Stimulated activated CD4-positive, alpha-beta T cell treated with anti-CD3 and anti-CD28 coated beads, TNF-alpha, amount 100 ng/mL, for 24 hours (primary cell): ENCODE measurements around the gene CMPK1.

Experiments
- DNase-seq, 3 experiments: peaks; one replicate each; pipeline ENCODE4 v3.0.0-alpha.2; 2020; ENCODE audit warnings: low read depth in 3 of 3

CMPK1 gene

GRCh38 chr1:47396671-47397196, 63.1 kb downstream of the CMPK1 start:
- DNase-seq = no peak

GRCh38 chr1:47399138-47399845, 65.7 kb downstream of the CMPK1 start:
- no peak for DNase-seq

- no peak for DNase-seq
Observed at GRCh38 chr1:47399846-47400155, 66.2 kb downstream of the CMPK1 start.

GRCh38 chr1:47401761-47402160, 68.2 kb downstream of the CMPK1 start:
- no peak for DNase-seq

- DNase-seq = no peak
Observed at GRCh38 chr1:47402591-47402990, 69.0 kb downstream of the CMPK1 start.

GRCh38 chr1:47403321-47403910, 69.8 kb downstream of the CMPK1 start:
- DNase-seq = no peak

- DNase-seq = no peak
Observed at GRCh38 chr1:47405697-47406096, 72.1 kb downstream of the CMPK1 start.

- DNase-seq = no peak
Observed at GRCh38 chr1:47406966-47407365, 73.4 kb downstream of the CMPK1 start.

- no peak for DNase-seq
Observed at GRCh38 chr1:47407481-47407880, 73.9 kb downstream of the CMPK1 start.

GRCh38 chr1:47409311-47410067, 75.9 kb downstream of the CMPK1 start:
- no peak for DNase-seq

GRCh38 chr1:47410068-47410455, 76.5 kb downstream of the CMPK1 start:
- DNase-seq = no peak

GRCh38 chr1:47411436-47411835, 77.8 kb downstream of the CMPK1 start:
- DNase-seq = no peak

GRCh38 chr1:47412437-47412836, 78.8 kb downstream of the CMPK1 start:
- no peak for DNase-seq

- DNase-seq = no peak
Observed at GRCh38 chr1:47415728-47416318, 82.2 kb downstream of the CMPK1 start, which contains the start of gene FOXE3. FOXE3 (plus strand) TSS chr1:47416285; CDS start chr1:47416316, 31 bp downstream.

GRCh38 chr1:47416319-47417169, 83.0 kb downstream of the CMPK1 start:
- no peak for DNase-seq

GRCh38 chr1:47417170-47418044, 83.8 kb downstream of the CMPK1 start:
- no peak for DNase-seq

- DNase-seq = no peak
Observed at GRCh38 chr1:47418122-47418521, 84.5 kb downstream of the CMPK1 start.

- DNase-seq = no peak
Observed at GRCh38 chr1:47418681-47419325, 85.2 kb downstream of the CMPK1 start.

GRCh38 chr1:47420547-47420946, 87.0 kb downstream of the CMPK1 start:
- no peak for DNase-seq

- no peak for DNase-seq
Observed at GRCh38 chr1:47423872-47424271, 90.3 kb downstream of the CMPK1 start.
